ENCODE data around the gene ITGA2. TPM values are rescaled to one million over a fixed set of nuclear protein-coding genes. Genes with fewer than 3 reads are reported as not detected.

ITGA2 gene
- total RNA-seq, 1 experiment from 2014 or later, result 5.5 TPM

DNA sequence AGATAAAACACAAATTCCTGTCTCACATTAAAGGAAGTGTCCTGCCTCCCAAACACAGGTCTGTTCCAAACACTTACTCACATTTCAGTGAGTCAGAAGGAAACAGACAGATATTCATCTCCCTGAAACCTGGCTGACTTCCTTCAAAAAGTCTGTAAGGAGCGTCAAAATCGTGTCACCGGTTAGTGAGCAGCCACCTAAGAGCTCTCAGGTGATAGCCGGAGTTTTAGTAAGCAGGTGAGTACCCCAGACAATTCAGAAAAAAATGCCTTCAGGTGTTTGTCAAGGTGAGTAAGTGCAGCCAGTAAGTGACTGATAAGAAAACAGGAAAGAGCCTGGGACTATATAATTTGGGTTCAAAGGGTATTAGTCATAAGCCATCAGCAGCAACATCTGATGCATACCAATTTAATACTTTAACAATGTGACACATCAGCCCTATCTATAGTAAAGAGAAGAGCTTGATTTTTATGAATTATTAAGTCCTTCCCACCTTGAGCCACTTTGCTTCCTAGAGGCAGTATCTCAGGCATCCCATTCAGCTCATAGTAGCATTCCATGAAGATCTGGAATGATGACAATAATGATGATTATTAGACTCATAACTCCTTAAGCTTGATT lies 1.3 kb upstream of the ITGA2 start:
- DNase-seq (ENCODE audit: extremely low read depth, low read depth), result no peak

DNA sequence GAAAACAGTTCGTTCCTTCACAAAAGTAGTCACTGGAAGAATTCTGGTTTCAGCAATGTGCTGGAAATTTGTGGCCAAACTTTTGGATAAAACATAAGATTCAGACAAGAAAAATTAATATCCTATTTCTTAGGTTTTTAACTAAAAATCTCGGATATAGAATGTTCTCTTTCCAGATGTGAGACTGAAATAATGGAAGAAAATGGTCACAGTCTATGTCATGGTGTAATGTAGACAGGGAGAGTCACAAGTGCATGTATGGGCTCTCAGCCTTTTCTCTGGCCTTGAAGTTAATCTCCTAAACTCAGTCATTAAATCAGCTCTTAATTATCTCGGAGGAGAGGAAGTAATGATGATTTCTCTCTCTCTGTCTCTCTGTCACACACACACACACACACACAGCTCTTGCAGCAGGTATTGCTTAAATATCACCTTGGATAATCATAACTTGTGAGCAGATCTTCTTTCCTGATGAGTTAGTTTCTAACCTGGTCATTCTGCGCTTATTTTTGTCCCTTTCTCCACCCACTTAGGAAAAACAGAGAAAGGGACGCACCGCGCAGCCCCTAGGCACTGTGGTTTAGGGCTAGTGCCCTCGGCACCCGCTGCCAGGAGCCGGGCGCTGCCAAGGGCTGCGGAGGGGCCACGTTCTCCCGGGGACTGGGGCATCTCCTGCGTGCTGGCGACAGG lies 672 bp upstream of the ITGA2 start:
- DNase-seq (ENCODE audit: extremely low read depth, low read depth), result no peak

DNA sequence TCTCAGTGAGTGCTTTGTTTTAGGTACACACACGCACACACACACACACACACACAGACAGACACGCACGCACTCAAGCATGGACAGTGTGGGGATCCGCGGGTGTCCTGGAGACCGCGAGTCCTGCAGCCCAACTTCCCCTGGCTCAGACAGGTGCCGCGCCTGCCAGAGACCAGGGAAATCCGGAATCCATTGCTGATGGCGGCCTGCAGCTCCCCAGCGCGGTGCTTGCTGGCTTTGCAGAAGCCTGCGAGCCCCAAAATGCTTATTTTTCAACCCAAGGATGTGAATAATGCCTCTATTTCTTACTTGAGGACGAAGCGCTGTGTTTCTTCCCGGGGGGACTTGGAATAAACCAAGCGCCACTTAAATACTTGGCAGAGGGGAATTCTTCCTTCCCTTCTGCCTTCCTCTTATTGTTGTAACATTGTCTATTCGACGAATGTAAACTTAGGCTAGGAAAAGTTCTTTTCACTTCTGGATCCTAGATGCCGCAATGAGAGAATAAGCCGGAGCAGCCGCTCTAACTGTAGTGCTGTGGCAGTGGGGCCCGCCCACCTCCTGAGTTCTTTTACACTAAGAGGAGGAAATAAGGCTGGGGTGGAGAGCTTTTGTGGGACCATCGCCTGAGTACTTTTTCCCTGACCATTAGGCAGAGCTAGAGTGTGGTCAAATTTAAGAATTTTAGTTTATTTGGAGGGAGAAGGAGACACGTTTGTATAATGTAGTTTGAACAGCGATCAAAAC lies 802 bp downstream of the ITGA2 start:
- peak; percentile 11 for DNase-seq (ENCODE audit: extremely low read depth, low read depth)

DNA sequence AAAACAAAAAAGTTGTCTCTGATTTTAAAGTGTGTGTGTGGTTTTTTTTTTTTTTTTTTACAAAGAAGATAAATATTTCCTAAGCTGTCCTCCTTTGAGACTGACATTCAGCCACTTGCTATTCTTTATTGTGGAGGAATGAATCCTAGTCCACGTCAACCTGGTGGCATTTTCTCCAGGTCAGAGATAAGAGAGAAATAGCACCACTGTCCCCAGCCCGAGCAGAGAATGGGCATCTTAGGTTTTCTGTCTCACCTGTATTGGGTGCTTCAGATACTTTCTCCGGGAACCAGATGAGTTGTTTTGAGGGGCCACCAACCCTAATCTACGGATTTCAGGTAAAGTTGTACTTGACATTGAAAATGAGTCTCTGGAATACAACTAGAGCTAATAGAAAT lies 1.4 kb downstream of the ITGA2 start:
- no peak for DNase-seq (ENCODE audit: extremely low read depth, low read depth)

DNA sequence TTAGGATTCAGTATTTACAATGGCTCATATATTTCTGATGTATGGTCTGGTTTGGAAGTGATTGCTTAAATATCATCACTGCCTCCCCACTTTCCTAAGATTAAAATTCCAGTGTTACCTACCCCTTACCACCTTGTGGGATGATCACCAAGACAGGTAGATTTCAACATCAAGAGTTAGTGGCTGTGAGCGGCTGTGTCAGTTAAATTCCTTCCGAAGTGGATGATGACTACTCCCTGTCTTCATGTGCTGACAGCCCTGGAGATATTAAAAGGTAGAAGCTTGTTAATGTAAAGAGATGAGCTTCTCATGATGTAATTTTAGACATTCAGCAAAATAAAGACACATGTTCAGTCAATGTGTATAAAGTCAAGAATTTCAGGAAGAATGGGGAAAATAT lies 4.2 kb downstream of the ITGA2 start:
- no peak for DNase-seq (ENCODE audit: extremely low read depth, low read depth)

DNA sequence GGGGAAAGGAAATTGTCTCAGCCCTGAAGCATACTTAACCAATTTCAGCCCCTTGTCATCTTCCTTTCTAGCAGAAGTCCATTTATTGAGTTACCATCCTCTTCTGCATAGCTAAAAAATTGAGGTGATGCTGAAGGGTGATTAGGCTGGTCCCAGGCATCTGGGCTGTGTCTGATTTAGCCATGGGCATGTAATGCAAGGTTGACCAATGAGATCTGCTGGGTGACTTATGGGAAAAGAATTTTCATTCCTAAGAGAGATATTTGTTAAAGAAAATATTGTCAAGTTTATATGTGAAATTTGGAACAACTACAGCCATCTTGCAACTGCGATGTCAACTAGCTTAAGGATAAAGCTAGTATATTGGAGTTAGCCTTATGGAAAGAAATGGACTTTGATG lies 5.1 kb downstream of the ITGA2 start:
- no peak for DNase-seq (ENCODE audit: extremely low read depth, low read depth)

DNA sequence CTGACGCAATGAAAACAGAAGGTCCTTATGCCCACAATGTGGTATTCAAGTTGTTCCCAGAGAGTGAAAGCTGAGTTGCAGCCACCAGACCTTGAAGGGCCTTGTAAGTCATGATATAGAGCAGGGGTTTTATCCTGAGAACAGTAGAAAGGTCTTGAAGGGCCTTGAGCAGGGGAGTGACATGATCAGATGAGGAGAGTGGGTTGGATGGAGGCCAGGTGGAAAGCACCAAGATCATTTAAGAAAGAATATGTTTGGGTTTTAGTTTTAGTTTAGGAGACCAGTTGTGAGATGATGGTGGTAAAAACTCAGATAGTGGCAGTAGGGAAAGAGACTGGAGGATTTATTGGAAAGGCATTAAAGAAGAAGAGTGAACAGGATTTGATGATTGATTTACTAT lies 5.9 kb downstream of the ITGA2 start:
- no peak for DNase-seq (ENCODE audit: extremely low read depth, low read depth)

DNA sequence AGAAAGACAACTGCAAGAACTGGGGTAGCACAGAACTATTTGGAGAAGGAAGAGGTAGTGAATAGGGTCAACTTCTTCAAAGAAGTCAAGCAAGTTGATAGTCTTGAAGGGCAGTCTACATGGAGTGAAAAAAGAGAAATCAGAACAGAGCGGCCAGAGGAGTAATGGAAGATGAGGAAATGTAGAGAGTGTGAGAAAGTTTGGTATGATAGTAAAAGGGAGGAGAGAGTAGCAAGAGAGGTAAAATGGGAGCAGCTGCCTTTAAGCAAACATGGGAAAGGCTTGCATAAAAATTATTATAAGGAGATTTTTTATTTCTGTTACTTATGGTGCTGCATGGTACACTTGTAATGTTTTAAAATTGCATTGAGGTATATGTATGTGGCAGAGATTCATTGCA lies 6.8 kb downstream of the ITGA2 start:
- DNase-seq (ENCODE audit: extremely low read depth, low read depth), result no peak

DNA sequence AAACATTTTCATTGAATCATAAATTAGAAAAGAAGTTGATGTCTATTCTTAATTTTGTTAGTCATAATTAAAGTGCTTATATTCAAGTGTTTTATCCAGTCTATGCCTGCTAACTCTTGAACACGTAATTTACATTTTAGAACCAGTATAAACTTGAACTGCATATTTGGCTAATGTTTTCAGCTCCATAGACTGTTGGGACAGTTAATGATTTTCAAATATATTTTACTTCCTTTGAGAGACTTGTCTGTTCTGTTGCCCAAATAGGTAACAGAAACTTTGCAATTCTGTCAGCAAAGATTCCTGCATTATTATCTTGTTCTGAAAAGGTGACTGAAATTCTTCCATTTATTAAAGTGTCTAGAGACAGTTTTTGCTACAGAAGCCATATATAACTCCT lies 7.8 kb downstream of the ITGA2 start:
- DNase-seq (ENCODE audit: extremely low read depth, low read depth), result no peak

DNA sequence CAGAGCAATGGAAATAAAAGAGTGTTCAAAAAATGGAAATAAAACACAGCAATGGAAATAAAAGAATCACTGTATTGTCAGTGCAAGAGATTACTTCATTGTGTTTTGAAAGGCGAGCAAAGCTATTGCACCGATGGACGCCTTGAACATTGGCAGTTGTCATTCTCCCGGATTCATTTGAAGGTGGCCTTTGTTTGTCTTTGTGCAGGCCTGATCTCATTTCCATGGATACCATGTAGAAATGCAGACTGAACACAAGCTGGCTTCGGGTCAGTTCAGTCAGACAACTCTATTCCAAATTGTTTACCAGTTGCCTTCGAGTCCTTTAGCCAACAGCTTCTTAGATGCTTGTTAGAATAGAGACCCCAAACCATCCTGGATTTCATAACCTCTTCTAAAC lies 8.3 kb downstream of the ITGA2 start:
- no peak for DNase-seq (ENCODE audit: extremely low read depth, low read depth)

DNA sequence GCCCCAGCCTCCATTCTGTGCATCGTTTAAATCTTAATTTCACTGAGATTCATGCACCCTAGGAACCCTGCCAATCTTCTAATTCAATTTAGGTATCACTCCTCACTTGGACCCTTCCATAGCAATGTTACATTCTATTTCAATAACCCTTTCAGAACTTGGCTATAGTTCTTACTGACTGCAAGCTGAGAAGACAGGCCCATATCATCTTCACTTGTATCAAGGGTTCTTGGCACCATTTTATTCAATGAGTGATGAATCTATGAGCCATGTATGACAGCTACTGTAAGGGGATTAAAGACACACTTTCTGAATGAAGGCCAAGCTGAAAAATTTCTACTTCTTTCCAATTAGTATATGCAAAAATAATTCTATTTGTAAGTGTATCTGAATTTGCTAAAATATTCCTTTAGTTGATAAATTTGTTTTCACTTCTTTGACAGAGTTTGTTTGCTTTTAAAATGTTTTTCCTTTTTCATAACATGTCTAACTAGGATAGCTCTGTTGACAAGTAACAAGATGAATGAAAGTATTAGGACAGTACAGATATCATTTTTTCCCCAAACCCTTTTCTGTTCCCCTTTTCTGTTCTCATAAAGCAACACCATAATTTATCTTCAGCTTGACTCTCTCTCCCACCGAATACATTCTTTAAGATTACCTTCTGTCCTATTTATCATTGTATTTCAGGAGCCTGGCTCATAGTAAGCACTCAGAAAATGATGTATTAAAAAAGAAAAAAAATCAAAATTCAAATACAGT lies 9.6 kb downstream of the ITGA2 start:
- DNase-seq (ENCODE audit: extremely low read depth, low read depth), result no peak

DNA sequence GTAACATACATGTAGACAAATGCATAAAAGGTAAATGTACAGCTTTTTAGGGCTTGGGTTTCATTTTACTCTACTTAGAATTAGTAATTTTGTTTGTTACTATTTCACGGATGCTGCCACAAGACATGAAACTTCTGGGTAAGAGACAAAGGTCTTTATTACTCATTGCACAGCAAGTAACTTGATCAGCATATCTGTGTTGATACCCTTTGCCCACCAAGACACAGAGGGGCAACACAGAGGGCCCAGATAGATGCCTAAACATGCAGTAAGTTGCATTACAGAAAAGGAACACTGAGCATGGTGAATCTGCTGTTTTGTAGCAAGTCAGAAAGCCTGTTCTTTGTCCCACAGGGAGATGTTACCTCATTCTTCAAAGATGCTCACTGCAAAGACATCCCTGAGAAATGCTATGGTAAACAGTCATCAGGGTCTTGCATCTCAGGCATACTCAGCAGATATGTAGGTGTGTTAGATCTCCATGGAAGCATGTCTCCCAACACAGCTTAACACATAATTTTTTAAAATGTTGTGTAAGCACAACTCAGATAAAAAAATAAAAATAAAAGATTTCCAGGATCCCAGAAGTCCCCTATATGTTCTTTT lies 10.3 kb downstream of the ITGA2 start:
- DNase-seq (ENCODE audit: extremely low read depth, low read depth), result no peak

DNA sequence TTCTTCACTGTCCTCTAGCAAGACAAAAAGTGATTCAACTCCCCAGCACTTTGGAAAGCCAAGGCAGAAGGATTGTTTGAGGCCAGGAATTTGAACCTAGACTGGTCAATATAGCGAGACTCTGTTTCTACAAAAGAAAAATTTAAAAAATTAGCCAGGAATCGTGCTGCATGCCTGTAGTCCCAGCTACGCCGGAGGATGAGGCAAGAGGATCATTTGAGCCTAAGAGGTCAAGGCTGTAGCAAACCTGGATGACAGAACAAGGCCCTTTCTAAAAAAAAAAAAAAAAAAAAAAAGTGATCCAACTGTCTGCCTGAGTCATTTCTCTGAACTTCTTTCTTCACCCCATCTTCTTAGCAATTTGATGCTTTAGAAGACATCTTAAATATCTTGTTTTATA lies 12.4 kb downstream of the ITGA2 start:
- no peak for DNase-seq (ENCODE audit: extremely low read depth, low read depth)

DNA sequence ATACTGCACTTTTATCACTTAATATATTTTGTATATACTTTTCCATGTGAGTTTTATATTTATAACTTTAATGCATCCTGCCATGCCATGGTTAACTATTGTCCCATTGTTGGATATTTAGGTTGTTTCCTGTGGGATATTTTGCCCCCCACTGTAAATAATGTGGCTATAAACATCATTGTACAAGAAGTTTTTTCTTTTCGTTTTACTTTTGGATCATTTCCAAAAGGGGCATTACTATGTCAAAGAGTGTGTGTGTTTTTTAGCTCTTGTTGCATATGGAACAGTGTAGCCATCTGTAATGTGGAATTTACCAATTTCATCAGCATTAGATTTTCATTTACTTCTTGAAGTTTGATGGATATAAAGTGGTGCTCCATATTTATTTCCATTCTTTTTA lies 13.3 kb downstream of the ITGA2 start:
- no peak for DNase-seq (ENCODE audit: extremely low read depth, low read depth)

DNA sequence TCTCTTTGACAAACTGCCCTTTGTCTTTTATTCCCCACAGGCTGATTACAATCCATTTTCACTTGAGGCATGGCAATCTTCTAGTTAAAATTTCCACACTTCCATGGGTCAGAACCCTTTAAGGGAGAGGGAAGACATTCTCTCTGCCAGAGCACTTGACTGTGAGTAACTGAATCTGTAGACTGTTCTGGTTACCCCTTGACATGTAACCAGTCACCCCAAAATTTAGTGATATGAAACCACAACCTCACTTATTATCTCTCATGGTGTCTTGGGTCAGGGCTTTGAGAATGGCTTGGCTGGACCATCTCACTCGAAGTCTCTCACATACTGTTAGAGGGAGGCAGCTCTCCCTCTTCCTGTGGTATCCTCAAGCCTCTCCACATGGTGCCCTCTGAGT lies 14.0 kb downstream of the ITGA2 start:
- DNase-seq (ENCODE audit: extremely low read depth, low read depth), result no peak

DNA sequence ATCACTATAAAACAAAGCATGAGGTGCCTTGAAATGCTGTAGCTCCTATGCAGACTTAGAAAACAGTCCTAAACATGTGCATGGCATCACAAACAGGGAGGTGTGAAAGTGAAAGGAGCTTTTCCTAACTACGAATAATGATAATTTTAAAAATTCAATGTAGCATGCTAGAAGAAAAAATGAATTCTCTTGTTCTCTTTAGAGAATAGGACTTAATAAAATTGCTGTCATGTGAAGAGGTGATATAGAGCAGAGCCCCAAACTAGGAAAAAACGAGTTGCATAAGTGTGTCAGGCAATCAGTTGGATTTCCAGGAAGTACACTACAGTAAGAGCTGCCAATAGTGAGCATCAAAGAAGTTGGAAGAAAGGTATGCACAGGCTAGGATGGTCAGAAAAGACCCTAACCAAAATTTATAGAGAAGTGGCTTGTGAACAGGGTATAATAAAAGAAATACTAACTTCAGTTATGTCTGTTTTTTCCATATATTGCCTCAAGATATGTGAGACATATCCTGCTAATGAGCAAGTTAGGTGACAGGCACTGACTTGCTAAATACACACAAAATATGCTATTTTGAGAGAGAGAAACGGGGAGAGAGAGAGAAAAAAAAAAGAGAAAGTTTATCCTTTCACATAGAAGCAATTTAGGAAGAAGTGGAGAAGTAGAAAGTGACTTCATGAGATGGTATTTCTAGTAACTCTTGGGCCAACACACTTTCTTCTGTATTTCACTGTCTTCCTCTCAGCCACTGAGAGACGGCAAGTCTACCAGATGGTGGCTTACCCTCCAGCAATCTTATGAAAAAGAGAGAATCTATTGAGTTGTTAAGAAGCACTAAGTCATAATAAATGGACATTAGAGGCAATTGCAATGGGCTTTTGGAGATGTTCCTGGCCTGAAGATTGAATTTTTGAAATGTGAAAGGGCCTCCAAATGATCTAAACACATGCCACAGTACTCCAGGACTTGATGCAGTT lies 18.0 kb downstream of the ITGA2 start:
- DNase-seq (ENCODE audit: extremely low read depth, low read depth), result no peak

DNA sequence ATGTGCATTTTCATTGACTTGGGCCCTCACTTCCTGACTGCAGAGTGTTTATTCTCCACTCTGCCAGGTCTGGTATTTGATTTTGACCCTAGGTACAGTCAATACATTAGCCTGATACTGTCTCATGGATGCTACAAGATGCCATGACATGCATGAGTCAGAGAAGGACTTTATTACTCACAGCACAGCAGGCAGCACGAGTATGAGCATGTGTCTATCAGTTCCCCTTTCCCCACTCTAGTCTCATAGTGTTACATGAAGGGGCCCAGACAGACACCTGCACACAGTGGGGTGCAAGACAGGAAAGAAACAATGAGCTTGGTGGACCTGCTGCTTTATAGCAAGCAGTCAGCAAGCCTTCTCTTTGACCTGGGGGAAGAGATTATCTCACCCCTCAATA lies 19.6 kb downstream of the ITGA2 start:
- DNase-seq (ENCODE audit: extremely low read depth, low read depth), result no peak

DNA sequence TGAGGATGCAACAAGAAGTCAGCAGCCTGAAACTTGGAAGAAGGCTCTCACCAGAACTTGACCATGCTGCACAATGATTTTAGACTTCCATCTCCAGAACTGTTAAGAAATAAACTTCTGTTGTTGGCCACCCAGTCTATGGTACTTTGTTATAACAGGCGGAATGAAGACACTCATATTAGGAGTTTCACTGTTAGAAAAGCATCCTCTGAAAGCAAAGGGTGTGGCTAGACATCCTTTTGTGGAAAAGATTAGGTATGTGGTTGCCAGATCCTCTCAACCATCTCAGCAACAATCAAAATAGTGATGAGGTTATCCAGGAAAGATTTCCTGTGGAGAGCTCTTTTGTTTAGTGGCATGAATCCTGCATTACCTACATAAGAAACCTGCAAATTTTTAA lies 20.7 kb downstream of the ITGA2 start:
- DNase-seq (ENCODE audit: extremely low read depth, low read depth), result no peak

DNA sequence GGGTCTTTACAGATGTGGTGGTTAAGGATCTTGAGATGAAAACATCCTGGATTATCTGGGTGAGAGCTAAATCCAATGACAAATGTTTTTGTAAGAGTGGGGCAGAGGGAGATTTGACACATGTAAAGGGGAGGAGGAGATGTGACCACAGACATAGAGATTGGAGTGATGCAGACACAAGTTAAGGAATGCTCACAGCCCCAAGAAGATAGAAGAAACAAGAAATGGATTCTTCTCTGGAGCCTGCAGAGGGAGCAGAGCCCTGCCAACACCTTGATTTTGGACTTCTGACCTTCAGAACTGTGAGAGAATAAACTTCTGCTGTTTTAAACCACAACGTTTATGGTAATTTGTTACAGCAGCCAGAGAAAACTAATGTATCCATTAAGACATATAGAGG lies 21.7 kb downstream of the ITGA2 start:
- DNase-seq (ENCODE audit: extremely low read depth, low read depth), result no peak

DNA sequence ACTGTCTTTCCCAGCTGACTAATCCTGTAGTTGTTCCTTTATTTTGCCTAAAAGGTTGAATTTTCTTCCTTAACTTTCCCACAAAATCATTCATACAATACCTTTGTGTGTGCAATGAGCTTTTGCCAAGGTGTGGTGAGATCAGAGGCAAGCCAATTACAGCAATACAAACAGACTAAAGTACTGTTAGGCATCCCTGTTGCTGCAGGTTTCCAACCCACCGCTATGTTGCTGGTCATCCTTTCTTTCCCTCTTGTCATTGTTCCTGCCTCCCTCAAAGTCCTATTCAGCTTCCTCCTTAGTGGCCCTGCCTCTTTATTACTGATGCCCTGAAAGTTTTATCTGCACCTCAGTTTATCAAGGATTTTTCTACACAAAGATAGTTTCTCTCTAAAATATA lies 22.1 kb downstream of the ITGA2 start:
- no peak for DNase-seq (ENCODE audit: extremely low read depth, low read depth)

All from NCI-H460 (cell line).